Stomach (tissue), 9 donors: ENCODE measurements around the gene CARD10. TPM values are rescaled to one million over a fixed set of nuclear protein-coding genes. Genes with fewer than 3 reads are reported as not detected.

Experiments used
- DNase-seq, 2 donors: peaks; one replicate each; pipeline versions ENCODE4 v3.0.0 to v3.0.0-alpha.2; 2013 to 2019
- H3K27ac ChIP-seq, 5 donors: fragments of 200-600 bp in 4 of 5; sonication (generic) in 4 of 5; one replicate each; pipeline ENCODE4 v1.5.1; 2013 to 2019; ENCODE audit warnings: mild to moderate bottlenecking in 1 of 5, moderate library complexity in 1 of 5
- H3K27me3 ChIP-seq, 3 donors: fragments of 200-600 bp; sonication (generic); one replicate each; pipeline ENCODE4 v1.5.1; 2017 to 2019; ENCODE audit warnings: mixed run types in 1 of 3
- H3K36me3 ChIP-seq, 4 donors: fragments of 200-600 bp; sonication (generic); 1 replicate in 3 of 4; 2 replicates in 1 of 4; pipeline ENCODE4 v1.5.1; 2016 to 2019
- H3K4me1 ChIP-seq, 4 donors: fragments of 200-600 bp; sonication (generic); one replicate each; pipeline ENCODE4 v1.5.1; 2016 to 2019
- H3K4me3 ChIP-seq, 4 donors: fragments of 200-600 bp; sonication (generic) in 3 of 4; one replicate each; pipeline ENCODE4 v1.5.1; 2016 to 2019; ENCODE audit warnings: mild to moderate bottlenecking in 1 of 4
- H3K9me3 ChIP-seq, 4 donors: fragments of 200-600 bp; sonication (generic); one replicate each; pipeline ENCODE4 v1.5.1; 2016 to 2019
- EP300 ChIP-seq: sonication (generic); formaldehyde crosslinking; IDR thresholded peaks from one replicate; pipeline ENCODE4 v1.6.1; 2017; ENCODE audit warnings: antibody characterized with exemption
- POLR2A ChIP-seq, 4 donors: fragments of 450-650 bp; IDR thresholded peaks; one replicate each; pipeline ENCODE4 v1.6.1; 2016; ENCODE audit warnings: antibody characterized with exemption in 4 of 4, control low read depth in 2 of 4, mild to moderate bottlenecking in 1 of 4, moderate library complexity in 1 of 4
- POLR2AphosphoS5 ChIP-seq, 3 donors: sonication (generic); formaldehyde crosslinking; IDR thresholded peaks; one replicate each; pipeline ENCODE4 v1.6.1; 2016; ENCODE audit warnings: antibody characterized with exemption in 3 of 3
- WGBS, 5 donors: extraction: QIAGEN DNeasy Blood & Tissue Kit in 3 of 5; methylation state at CpG; one replicate each; pipeline versions ENCODE4 v1.1.5 to v1.1.7; 2013 to 2018; 5-methylcytosine and 5-hydroxymethylcytosine counted together
- intact Hi-C: fragments of 100-400 bp; cut with DNase I; formaldehyde crosslinking; loops from one replicate; pipeline ENCODE4 v1.15.1; 2023; ENCODE audit warnings: low total_unique reads
- polyA plus RNA-seq, 3 donors: library from polyadenylated mRNA; stranded (reverse); fragments of 200-250 nt; gene quantifications; one replicate each; pipeline ENCODE4 v1.2.3, GENCODE V29; 2013
- total RNA-seq, 5 donors: library from RNA; depleted of rRNA; stranded (reverse); fragments of >200 nt; gene quantifications; one replicate each; pipeline versions ENCODE4 v1.1.0 to v1.2.3, GENCODE V29; 2014 to 2016
- TF ChIP-seq, protein P1 (sequence below), 7 experiments: fragments of 450-650 bp in 4 of 7; fragments of 200-600 bp in 3 of 7; sonication (generic) in 3 of 7; IDR thresholded peaks; one replicate each; pipeline ENCODE4 v1.5.1; 2016 to 2019; ENCODE audit warnings: antibody characterized with exemption in 7 of 7, control low read depth in 2 of 7, mild to moderate bottlenecking in 1 of 7
- donor health status: healthy with polysubstance abuse.
- donor health status: Bipolar disorder and iron deficiency.
- donor health status: healthy.

CARD10 gene
- total and polyA plus RNA-seq, 8 donors, result 5.5 to 120 (median 15.7) TPM

GRCh38 chr22:37566903-37567798 is 47.9 kb upstream of the CARD10 start:
- DNase-seq, result peak; percentile 95 to 96
- 14 to 38% (median 23%) methylated on average over 14 to 16 of the region's 16 CpGs for WGBS, 5 donors
- H3K9me3 ChIP-seq, result no peaks in the 10 kb centered on the region
- H3K36me3 ChIP-seq, result peaks cover 20 to 38% (median 30%) of the 10 kb centered on the region in 4 donors
- peak overlapping the region in 2 of 4 donors; percentile 26 to 67 for H3K4me3 ChIP-seq
- TF ChIP-seq POLR2AphosphoS5 (IDR thresholded peaks at IDR 0.05) (peak in 2 of 3 donors; percentile 72 to 87), POLR2A (IDR thresholded peaks at IDR 0.05) (no peak)
- TF ChIP-seq, protein P1, sequence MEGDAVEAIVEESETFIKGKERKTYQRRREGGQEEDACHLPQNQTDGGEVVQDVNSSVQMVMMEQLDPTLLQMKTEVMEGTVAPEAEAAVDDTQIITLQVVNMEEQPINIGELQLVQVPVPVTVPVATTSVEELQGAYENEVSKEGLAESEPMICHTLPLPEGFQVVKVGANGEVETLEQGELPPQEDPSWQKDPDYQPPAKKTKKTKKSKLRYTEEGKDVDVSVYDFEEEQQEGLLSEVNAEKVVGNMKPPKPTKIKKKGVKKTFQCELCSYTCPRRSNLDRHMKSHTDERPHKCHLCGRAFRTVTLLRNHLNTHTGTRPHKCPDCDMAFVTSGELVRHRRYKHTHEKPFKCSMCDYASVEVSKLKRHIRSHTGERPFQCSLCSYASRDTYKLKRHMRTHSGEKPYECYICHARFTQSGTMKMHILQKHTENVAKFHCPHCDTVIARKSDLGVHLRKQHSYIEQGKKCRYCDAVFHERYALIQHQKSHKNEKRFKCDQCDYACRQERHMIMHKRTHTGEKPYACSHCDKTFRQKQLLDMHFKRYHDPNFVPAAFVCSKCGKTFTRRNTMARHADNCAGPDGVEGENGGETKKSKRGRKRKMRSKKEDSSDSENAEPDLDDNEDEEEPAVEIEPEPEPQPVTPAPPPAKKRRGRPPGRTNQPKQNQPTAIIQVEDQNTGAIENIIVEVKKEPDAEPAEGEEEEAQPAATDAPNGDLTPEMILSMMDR (IDR thresholded peaks at IDR 0.05), result peak in 6 of 7 experiments; percentile 35 to 99 (median 94)
- H3K27me3 ChIP-seq, result peaks cover 0 to 7% (median 0%) of the 10 kb centered on the region in 3 donors
- H3K4me1 ChIP-seq, result peaks cover 76 to 97% (median 94%) of the 10 kb centered on the region in 4 donors
- H3K27ac ChIP-seq, result peak overlapping the region; percentile 89 to 100 (median 99)
- intact Hi-C loops, result no loop called here

GRCh38 chr22:37566329-37566837 is 47.2 kb upstream of the CARD10 start:
- Histone ChIP-seq H3K27me3 (peaks cover 0 to 14% (median 0%) of the 10 kb centered on the region in 3 donors), H3K9me3 (no peaks in the 10 kb centered on the region), H3K36me3 (peaks cover 20 to 38% (median 30%) of the 10 kb centered on the region in 4 donors), H3K4me3 (peak overlapping the region in 3 of 4 donors; percentile 18 to 67 (median 26)), H3K27ac (peak overlapping the region; percentile 89 to 100 (median 99)), H3K4me1 (peaks cover 83 to 100% (median 98%) of the 10 kb centered on the region in 4 donors)
- TF ChIP-seq POLR2A (IDR thresholded peaks at IDR 0.05), result no peak
- TF ChIP-seq POLR2AphosphoS5 (IDR thresholded peaks at IDR 0.05), result peak in 1 of 3 donors; percentile 17
- no peak for DNase-seq
- WGBS, 5 donors, result 17 to 29% (median 25%) methylated on average over 6 to 28 of the region's 28 CpGs
- intact Hi-C loops, result no loop called here

DNA sequence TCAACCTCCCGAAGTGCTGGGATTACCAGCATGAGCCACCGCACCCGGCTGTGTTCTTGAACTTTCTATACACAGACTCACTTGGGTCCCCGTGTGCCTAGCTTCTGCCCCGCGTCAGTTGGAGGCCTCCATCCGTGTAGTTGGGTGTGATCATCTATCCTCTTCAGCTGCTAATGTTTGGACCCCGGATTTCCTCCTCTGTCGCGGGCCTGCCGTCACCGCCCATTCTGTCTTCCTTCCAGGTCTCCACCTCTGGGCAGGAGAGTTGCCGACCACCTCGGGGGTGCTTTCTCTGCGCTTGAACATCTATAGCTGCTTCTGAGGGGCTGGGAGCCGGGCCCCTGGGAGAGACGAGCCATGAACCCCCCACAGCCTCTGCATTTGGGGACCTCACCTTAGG is 46.6 kb upstream of the CARD10 start:
- Histone ChIP-seq H3K36me3 (peaks cover 20 to 38% (median 30%) of the 10 kb centered on the region in 4 donors), H3K4me3 (peak overlapping the region in 3 of 4 donors; percentile 18 to 67 (median 26)), H3K27me3 (peaks cover 0 to 20% (median 0%) of the 10 kb centered on the region in 3 donors), H3K27ac (peak overlapping the region; percentile 89 to 100 (median 99)), H3K9me3 (no peaks in the 10 kb centered on the region), H3K4me1 (peaks cover 82 to 99% (median 97%) of the 10 kb centered on the region in 4 donors)
- DNase-seq, result no peak
- TF ChIP-seq POLR2A (IDR thresholded peaks at IDR 0.05) (no peak), POLR2AphosphoS5 (IDR thresholded peaks at IDR 0.05) (no peak), EP300 (no peak)
- TF ChIP-seq, protein P1 (IDR thresholded peaks at IDR 0.05), result no peak
- intact Hi-C loops, result no loop called here
- 23 to 42% (median 24%) methylated on average over 15 to 17 of the region's 17 CpGs for whole genome bisulfite sequencing, 5 donors

DNA sequence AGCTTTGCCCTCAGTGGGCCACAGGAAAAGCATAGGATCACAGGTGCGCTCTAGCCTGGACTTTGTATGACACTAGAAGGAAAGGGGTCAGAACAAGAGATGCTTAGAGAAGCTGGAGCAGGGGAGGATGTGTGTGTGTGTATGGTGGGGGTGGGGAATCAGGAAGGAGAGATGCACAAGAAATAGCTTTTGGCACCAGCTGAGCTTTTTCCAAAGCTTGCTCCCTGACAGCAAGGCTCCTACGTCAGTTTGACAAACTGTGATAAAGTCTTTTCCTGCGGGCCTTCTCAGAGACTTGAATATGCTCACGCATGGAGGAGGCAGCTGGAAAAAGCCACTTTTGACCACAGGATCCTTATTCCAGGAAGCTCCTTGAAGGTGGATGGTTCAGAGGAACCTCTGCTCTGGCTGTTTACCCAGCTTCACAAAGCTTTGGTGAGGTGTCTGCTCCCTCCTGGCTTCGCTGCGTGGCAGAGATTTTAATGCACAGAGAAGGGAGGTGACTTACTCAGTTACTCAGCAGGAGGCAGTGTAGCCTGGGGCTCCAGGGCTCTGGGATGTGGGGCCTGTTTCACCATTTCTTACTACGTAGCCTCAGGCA is 45.0 kb upstream of the CARD10 start:
- H3K9me3 ChIP-seq, result no peaks in the 10 kb centered on the region
- intact Hi-C loops, result no loop called here
- H3K4me3 ChIP-seq, result peak overlapping the region; percentile 60 to 97 (median 75)
- H3K27me3 ChIP-seq, result peaks cover 0 to 25% (median 0%) of the 10 kb centered on the region in 3 donors
- peak in 1 of 2 donors; percentile 76 for DNase-seq
- 26 to 43% (median 34%) methylated on average over 7 of the region's 7 CpGs for WGBS, 5 donors
- peaks cover 74 to 94% (median 90%) of the 10 kb centered on the region in 4 donors for H3K4me1 ChIP-seq
- peak overlapping the region; percentile 88 to 100 (median 99) for H3K27ac ChIP-seq
- TF ChIP-seq EP300, result no peak
- TF ChIP-seq POLR2AphosphoS5 (IDR thresholded peaks at IDR 0.05), result peak in 1 of 3 donors; percentile 3
- TF ChIP-seq, protein P1 (IDR thresholded peaks at IDR 0.05), result no peak
- no peak for TF ChIP-seq POLR2A (IDR thresholded peaks at IDR 0.05)
- peaks cover 20 to 37% (median 30%) of the 10 kb centered on the region in 4 donors for H3K36me3 ChIP-seq
